HS-5 (cell line): ENCODE results near the gene DMAP1.

ENCODE experiments used
- DNase-seq: peaks from one replicate; pipeline ENCODE4 v3.0.0-alpha.2; 2012; ENCODE audit warnings: low read depth

DMAP1 gene

DNA sequence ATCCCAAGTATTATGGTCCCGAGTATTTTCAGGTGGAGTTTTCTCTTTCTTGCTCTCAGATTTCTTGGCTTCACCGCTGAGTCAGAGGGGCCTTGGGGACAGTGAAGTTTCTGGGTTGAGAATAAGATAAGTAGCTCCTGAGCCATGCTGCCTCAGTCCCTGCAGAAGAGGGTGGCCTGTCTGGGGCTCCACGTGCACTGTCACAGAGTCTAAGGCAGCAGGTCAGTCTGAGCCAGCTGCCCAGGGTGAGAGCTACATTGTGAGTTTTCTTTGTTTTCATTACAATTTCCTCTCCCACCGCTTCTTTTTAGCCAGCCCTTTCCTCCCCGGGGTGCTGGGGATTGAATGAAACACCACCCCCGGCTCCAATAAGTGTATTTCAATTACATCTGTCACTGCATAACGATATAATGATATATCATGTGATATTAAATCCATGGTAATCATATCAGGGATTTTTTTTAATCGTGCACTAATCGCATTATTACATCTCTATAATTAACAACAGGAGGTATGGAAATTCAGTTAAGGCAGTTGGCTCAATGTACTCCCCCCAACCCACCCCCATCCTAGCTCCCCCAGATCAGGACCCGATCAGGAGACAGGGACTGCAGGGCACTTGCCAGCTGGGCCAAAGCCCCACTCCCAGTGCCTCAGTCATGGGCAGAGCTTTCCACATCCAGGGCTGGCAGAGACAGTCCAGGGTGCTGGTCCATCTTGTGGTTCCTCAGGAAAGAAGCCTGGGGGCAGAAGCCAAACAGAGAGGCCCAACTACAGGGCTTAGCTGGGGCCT is 43.7 kb downstream of the DMAP1 start:
- no peak for DNase-seq

DNA sequence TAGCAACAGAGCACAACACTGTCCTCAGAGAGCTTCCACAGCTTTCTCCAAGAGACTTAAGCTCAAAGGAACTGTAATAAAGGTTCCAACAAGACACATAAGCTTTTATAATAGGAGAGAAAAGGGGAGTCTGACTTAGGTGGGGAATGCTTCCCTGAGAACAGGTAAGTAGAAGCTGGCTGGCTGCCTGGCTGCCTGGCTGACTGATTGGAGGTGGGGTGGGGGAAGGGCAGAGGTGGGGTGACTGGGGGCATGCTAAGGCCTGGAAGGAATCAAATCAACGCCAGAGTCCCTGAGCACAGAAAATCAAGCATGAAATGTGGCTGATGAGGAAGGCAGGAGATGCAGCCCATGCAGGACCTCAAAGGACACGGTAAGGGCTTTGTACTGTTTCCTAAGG is 45.8 kb downstream of the DMAP1 start:
- DNase-seq, result no peak

DNA sequence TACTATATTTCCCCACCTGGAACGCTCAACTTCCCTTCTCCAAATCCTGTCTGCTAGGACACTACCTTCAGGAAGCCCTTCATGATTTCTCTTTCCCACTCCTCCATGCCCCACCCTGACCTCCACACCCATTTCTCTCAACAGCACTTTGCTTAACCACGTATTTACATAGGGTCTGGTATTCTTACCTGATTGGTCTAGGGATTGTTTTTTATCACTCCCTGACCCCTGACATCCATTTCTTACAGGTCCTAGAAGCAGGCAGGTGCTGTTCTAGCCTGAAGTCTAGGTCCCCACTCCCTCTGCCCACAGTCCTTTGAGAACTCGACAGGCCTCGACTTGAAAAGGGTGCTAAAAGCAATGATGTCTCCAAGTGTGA is 47.5 kb downstream of the DMAP1 start:
- DNase-seq, result no peak

DNA sequence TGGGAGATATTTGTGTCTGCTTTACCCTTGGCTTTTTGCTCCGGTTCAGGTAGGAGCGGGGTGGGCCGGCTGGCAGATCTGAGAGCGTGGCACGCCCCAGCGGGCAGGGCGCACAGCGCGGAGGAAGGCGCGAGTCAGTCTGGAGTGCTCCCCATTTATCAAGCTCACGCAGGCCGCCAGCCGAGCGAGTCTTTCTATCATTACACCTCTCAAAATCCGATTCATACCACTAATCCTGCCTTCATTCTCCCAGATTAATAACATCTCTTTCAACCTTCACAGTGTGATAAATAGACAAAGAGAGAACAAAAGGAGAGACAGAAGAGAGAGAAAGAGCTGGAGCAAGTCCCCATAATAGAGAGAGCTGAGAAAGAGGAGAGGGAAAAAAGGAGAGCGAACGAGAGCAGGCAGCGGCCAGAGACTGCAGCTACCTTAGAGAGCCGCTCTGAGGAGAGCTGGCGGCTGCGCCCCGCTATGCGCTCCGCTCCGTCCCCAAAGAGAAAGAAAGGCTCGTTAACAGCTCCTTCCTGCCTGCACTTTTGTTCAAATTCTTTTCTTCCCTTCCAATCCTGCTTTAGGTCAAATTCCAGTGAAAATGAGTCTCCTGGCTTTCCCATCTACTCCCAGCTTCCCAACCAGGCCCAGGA is 48.0 kb downstream of the DMAP1 start:
- DNase-seq, result no peak

DNA sequence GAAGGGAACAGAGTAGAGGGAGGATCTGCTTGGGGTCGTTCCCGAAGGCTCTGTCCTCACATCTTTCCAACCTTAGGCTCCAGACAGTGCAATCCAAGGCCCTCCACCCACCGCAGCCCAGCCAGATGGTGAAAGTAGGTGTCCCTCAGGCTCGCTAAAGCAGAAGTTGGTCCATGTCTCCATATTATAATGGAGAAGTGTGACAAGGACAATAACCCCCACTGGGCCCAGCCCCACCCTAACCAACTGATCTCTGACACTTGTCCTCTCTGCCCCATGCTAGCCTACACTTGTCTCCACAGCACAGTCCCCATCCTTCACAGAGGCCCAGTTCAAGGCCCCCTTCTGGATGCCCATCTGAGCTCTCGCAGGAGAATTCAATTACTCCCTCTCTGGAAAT is 48.7 kb downstream of the DMAP1 start:
- DNase-seq, result no peak

DNA sequence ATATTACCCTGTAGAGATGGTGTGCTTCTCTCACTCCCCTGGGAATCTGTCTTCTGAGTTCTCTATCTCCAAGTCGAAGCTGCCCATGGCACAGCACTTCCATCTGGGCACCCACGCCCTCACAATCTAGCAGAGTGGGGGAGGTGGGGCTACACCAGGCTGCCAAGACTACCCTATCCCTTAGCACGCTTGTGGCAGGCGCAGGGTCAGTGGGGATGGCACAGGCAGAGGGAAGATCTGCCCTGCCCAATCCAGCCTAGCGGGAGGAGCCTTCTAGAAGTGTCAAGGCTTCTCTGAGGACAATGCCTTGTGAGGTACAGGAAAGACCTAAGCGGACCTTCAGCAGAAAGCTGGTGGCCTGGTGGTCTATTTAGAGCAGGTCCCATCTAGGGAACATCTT is 49.1 kb downstream of the DMAP1 start:
- DNase-seq, result no peak

DNA sequence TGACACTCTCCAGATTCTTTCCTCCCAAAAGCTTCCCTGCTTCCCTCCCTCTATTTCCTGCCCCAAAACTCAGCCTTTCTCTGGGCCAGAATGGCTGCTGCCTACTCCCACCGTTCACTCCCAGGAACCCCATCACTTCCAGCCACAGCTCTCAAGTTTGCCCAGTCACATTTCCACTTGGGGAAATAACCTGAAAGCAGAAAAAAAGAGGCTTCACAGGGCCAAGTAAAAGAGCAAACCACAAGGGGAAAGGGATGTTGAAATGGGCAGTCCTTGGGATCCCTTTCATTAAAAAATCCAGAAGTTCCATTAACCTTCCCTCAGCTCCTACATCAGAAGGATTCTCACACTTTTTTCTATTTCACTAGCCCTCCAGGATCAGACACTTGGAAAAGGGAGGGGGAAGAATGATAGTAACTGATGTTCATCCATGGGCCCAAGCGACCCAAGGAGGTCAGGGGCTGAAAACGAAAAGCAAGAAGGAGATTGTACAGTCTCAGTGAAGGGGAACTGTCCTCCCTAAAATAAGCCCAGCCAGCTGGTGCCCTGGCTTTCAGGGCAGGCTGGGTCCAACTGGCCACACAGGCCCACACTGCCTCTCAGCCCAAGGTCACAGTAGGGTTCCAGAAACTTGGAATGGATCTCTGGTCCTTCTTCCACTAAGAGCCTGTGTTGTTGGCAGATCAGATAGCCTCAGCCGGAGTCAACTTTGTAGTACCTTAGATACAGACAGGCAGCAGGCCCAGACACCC is 49.7 kb downstream of the DMAP1 start:
- DNase-seq, result no peak

DNA sequence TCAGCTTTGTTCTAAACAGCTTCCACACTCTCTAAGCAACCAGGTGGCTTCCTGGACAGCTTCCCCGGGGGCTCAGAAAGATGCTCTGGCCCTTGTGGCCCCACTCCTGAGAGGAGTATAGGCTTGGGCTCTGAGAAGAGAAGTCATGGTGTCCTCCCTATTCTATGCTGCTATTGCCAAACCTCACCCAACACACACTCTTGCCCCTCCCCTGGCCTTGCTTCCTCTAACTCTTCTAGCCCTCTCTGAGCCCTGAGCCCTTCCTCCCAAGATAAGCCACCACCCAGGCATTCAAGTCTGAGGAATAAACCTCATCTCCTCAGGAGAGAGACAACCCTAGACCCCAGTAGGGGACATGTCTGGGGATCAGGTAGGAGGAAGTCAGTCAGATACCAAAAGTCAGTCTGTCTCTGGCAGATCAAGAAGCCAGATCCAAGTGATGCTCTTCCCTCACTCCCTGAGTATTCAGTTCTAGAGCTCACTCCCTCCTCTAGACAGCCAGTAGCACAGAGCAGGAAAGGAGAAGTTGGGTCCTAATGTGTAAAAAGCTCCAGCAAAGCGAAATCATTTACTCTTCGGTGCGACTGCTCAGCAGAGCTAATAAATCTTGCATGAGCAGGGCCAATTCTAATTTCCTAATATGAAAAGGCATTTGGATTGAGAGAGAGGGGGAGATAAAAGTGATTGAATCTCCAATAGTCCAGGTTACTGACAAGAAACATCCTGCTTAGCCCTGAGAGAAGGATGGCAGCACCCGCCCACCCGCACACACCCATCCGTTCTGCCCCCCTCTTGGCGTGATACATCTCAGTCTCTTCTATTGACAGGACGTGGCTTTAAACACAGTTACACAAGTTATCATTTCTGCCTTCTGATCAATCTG is 50.5 kb downstream of the DMAP1 start:
- no peak for DNase-seq

DNA sequence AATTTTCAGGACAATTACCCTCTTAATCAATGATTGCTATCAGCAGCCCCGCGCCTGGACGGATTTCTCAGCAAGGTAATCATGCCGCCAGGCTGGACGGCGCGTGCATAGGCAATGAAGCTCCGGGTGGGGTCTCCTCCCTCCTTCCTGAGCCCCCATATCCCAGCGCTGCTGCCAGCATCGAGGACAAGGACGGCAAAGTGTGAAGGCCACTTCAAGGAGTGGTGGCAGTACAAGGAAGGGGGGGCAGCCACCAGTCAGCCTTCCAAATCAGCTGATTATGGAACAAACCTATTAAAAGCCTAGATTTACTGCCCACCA is 51.1 kb downstream of the DMAP1 start:
- no peak for DNase-seq

DNA sequence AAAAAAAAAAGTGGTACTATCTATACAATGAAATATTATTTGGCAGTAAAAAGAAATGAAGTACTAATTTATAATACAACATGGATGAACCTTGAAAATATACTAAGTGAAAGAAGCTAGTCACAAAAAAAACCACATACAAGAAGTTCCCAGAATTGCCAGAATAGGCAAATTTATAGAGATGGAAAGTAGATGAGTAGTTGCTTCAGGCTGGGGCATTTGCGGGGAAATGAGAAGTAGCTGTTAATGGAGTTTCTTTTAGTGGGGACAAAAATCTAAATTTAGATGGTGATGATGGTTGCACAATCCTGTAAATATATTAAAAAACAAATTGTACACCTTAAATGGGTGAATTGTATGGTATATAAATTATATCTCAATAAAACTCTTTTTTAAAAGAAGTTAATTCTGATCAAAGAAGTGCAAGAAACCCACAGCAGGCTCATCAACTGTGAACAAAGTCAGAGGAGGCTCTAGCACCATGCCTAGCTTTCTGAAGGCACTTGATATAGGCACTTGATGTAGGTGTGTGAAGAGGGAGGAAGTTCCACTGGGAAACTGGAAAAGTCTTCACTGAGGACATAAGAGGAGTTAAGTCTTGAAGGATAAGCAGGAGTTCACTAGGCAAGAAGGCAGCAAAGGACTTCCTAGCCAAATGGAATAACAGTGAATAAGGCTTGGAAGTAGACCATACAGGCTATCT is 52.5 kb downstream of the DMAP1 start:
- DNase-seq, result no peak

DNA sequence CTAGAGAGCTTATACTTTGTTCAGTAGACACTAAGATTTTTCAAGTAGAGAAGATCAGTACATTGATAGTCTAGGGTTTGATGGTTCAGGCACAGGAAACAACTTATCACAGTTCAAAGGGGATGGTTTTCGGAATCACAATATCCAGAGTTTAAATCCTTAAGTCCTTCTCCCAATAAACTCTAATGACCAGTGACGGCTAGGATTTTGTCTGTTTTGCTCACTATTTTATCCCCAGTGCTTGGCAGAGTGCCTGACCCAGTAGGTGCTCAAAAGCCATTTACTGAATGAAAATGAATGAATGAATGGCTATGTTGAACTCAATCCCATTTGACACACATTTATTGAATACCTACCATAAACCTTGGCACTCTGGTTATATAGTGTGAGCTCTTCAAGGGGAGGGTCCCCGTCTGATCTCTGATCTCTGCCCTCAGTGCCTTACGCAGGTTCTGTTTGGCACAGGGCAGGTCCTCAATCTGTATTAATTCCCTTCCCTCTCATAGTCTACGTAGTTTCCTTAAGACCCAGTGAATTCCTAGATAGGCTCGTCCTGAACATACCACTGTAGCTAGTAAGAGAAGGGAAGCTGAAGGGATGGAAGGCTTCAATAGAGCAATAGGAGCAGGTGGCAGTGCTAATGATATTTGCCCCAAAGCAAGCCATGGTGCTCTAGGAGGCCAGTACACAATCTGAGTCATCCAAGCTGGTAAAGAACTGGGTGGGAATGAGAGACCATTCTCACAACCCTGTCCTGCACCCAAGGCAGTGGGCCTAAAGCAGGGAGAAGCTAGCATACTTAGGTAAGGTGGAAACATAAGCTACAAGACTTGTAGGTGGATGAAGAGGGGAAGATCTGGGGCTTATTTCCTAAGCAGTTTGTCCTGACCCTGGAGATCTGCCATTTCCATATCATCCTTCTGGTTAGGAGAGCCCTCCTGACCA is 53.4 kb downstream of the DMAP1 start:
- no peak for DNase-seq

DNA sequence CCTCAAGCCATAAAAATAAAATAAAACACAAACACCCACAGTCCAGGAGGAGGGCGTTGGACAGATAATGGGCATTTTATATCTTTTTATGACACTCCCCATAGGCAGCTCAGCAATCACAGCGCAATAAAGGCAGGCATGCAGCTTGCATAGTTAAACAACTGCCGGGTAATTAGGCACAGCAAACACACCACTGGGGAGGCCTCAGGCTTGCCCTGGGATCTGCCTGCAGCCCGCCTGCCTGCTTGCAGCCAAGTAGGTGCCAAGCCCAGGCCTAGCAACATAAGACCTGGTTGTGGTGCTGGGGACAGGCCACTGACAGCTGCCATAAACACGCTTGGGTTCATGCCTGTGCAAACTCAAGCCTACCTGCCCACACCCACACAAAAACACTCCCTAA is 54.2 kb downstream of the DMAP1 start:
- no peak for DNase-seq

DNA sequence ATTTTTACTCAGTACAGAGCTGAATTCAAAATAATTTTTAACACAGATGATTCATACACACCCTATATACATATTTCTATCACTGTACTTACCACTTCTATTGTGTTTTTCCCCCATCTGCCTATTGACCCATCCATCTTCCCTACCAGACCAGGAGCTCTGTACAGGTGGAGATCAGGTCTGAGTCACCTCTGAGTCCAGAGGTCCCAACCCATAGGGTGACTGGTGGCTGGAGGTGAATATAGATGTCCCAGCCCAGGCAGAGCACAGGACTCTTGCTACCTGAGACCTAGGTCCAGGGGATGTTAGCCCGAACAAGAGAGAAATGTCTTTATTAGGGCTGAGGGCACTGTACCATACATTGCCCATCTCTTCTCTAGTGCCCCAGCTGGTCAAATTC is 54.8 kb downstream of the DMAP1 start:
- DNase-seq, result no peak
